Measurements from ENCODE around the gene NR4A1.

NR4A1 gene

DNA sequence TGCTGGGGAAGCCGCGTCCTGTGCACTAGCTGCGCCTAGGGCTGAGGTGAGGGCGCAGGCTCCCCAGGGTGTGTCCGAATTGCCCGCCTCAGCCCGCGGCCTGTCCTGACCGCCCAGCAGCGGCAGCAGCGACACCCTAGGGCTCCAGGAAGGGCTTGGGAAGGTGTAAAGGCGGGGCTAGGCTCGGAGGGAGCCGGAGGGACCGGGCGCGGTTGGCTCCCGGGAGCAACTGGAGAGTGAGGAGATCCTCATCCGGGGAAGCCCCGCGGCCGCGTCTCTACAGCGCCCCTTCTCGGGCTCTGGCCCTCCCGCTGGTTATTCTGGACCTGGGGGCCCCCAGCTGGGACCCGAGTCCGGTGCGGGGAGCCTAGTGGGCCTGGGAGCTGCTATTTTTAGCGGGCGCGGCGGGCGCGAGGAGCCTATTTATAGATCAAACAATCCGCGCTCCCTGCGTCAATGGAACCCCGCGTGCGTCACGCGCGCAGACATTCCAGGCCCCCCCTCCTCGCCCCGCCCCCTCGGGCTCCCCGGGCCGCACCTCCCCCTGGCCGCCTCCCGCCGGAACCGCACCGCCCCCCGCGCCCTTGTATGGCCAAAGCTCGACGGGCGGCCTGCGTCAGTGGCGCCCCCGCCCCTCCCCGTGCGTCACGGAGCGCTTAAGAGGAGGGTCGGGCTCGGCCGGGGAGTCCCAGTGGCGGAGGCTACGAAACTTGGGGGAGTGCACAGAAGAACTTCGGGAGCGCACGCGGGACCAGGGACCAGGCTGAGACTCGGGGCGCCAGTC lies at the start of gene NR4A1:
NR4A1 (plus strand) TSS at position 685 of the 784 bp plus-strand sequence. CDS start 2,887 bp downstream, outside the sequence.
- DNase-seq, result peak; percentile 94

DNA sequence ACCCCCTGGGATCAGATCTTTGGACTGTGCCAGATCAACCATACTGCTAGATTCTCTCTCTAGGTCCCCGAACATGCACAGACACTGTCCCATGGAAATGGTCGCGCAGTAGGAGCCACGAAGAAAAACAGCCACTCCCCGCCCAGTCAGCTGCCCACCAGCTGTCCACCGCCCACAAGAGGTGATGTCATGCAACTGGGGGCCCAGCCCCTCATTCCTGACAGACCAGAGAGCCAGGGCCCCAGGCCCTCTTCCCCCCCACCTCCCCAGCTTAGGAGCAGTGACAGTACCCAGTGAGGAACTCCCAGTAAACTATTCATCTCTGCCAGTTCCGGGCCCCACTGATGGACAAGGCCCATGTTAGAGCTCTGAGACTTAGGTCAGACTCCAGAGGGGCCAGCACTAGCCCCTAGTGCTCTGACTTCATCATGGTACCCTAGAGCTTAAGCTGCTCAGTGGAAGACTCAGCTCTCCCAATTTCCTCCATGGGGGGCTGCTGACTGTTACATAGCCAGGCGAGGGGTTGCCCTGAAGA lies 48.2 kb upstream of the NR4A1 start:
- no peak for DNase-seq

DNA sequence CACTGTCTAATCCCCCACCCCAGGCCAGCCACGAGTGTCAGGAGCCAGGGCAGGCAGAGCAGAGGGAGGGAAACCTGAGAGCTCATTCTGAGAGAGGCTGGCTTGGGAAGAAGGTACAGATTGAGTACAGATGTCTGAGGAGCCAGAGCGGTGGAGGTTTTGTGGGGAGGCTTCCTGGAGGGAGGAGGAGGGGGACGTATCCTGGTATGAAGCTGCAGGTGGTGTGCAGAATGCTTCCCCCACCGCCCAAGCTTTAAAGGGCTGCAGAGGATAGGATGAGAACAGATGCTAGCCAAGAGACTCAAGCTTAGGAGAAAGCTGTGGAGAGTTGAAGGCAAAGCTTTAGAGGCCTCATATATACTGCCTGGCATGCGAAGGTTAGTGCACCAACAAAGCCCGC lies 47.7 kb upstream of the NR4A1 start:
- no peak for DNase-seq

DNA sequence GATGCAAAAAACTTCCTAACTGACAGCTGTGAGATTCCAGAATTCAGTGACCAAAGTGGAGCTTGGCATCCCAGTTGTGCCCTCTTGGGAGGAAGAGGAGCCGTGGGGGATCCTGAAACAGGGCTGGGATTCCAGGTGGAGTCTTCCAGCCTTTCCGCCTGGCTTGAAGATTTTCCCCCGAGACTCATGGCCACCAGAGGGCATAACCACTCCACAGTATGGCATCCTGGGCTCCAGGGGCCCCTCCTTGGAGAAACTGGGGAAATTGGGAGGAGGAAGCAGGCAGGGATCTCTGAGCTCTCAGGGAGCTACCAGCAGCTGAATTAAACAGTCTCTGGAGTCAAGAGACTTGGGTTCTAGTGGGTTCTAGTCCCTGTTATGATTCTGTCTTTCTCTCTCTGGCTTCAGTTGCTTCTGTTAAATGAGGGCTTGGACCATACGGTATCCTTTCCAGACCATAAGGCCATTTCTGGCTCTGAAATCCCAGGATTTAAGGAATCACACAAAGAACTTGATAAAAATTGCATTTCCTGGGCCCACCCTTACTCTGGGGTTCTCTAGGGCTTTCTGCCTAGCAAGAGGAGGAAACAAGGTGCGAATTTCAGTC lies 47.1 kb upstream of the NR4A1 start:
- DNase-seq, result peak; percentile 47

DNA sequence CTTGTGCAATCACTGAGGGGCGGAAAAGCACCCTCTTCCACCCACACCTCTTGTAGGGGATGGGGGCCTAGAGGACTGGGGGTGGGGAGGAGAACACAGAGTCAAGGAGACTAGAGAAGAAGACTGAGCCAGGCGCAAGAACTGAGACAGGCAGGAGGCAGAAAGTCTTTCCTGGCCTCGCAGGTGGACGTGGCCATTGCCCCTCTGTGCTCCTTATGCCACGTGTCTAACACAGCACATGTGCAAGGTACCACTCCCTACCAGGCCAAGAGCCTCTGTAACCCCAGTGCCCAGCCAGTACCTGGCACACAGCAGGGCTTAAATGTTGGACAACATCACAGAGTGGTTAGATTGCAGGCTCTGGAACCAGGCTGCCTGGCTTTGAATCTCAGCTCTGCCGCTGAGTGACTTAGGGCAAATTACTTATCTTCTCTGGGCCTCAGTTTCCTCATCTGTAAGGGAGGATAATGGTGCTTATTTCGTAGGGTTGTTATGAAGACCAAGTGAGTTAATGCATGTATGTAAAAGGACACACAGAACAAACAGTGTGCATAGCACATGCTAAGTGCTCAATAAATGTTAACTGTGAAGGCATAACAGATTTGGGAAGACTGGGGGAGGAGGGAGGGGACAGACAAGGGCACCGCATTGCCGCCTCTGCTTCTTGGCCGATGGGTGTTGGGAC lies 45.9 kb upstream of the NR4A1 start:
- DNase-seq, result no peak

DNA sequence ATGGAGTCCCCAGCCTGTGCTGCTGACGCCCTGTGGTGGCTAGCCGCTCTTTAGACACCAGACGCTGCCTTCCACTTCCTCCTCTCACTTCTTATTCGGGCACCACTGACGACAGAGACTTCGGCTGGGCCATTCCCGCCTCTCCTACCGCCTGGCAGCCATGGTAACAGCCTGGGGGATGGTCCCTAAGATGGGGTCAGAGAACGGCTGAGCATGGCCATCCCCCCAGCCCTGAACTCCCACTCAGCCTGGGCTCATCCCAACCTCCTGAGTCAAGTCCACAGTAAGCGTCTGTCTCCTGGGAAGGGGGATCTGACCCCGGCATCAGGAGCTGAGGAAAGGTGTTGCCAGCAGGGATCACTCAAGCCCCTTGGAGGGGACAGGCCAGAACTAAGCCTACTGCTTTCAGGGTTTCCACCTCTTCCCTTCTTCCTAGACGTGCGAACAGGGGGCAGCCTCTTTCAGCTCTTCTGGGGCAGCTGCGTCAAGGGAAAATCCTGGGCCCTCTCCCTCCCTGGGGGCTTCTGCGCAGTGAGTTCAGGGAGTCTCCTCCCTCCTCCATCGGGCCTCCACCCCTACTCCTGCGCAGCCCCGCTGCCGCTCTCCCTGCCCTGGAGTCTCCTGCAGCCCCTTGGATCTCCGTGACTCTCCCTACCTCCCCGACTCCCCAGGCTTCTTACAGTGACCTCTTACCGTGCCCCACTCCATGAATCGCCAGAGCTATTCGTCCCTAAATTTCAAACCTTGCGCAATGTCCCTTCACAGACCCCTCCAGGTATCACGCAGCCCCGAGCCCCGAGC lies 45.1 kb upstream of the NR4A1 start:
- DNase-seq, result no peak

DNA sequence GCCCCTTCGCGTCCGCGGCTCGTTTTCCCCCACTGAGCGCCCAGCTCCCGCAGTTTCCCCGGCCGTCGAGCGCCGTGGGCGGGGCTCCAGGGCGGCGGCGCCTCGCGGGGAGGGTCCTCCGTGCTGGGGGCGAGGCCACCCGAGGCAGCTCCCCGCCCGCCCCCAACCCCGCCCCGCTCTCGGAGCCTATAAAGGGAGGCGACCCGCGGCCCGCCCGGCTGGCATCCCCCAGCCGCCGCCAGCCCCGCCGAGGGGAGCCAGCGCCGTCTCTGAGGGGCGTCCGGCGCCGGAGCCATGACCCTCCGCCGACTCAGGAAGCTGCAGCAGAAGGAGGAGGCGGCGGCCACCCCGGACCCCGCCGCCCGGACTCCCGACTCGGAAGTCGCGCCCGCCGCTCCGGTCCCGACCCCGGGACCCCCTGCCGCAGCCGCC lies 44.5 kb upstream of the NR4A1 start, which contains the start of gene TAMALIN:
TAMALIN (plus strand) TSS at position 221 of the 432 bp plus-strand sequence; CDS start at position 295, 74 bp downstream.
- no peak for DNase-seq

DNA sequence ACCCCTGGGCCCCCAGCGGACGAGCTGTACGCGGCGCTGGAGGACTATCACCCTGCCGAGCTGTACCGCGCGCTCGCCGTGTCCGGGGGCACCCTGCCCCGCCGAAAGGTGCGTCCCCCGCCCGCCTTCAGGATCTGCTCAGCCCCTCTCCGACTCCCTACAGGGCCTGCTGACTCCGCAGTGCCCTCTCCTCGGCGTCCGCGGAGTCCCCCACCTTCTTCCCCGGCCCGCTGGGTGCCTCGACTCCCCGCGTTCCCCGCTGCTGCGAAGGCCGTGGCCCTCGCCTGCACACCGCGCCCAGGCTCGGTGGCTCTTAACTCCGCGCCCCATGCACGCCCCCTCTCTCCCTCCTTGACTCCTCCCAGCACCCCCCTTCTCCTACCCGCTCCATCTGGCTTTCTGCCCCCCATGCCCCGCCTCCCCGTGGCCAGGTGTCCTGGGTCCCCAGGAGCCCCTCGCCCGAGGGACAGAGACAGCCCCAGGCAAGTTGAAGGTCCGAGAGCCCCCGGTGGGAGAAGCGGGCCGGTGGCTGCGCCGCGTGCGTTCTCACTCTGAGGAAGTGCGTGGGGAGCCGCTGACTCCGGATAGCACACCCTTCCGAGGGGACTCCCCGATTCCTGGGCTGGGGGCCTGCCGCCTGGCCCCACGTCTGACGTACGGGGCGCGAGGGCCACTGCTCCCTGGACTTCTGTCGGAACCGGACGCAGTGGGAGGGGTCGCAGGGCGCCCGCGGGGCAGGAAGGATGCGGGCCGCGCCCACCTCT lies 43.9 kb upstream of the NR4A1 start:
- DNase-seq, result no peak

DNA sequence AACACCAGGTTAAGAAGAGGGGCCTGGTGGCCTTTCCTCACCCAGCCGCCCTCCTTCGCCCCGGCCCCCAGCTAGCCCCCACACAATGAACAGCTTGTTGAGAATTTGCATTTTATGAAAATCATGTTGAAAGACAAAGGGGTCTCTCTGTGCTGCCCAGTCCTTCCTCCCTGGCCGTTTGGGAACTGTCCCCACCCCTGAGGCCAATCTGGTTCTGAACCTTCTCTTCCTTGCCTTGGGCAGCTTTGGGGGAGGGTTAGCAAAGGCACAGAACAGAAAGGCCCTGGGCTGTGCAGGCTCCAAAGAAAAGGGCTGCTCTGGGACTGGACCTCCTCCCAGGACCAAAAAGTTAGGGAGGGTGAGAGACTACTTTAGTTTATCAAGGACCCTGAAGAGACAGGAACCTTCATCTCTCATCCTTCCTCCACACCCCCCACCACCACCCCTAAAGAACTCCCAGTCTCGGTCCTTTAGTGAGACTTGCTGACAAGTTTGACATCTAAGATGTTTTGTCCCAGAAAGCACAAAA lies 43.2 kb upstream of the NR4A1 start:
- no peak for DNase-seq

DNA sequence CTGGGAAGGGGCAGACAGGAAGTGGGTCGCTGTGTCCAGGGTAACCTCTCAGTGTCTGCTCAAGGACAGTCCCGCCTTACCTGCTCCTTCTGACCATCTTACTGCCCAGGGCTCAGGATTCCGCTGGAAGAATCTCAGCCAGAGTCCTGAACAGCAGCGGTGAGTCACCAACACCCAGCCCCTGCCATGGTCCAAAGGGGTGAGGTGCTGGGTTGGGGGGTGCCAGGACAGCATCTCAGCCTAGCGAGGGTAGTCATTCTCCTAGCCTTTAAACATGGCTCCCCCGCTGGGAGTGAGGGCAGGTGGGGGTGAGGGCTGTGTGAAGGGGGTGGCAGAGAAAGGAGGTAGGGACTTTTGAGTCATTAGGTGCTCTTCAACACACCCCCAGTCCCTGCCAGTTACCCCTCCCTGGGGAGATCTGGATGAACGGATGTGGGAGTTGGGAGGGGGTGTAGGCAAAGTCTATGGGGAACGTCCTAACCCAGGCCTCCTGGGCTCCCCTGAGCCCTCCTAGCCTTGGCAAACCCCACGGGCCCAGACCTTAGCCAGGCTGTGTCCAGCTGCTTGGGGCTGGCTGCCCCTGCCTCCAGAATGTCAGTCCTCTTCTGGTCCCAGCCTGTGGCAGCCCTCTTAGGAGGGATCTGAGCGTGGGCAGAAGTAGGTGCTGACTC lies 42.0 kb upstream of the NR4A1 start:
- no peak for DNase-seq

DNA sequence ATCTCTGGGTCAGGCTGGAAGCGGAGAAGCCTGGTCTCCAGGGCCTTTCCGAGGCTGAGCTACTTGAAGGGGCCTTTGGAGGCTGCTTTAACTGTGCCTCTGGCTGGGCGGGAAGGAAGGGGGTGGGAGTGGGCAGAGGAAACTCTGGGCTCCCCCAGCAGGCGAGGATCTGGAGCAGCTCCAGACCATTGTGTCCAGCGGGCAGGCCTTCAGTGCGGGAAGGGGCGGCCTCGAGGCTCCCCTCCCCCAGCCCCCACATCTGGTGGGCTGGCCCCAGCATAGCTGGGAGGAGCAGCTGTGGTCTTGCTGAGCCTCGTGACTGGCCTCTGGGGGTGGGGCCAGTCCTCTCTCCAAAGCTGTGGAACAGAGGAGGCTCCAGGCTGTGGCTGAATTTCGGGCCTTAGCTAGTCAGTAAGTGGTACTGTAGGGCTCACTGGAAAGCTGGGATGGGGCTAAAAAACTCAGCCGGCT lies 41.1 kb upstream of the NR4A1 start:
- peak; percentile 68 for DNase-seq

DNA sequence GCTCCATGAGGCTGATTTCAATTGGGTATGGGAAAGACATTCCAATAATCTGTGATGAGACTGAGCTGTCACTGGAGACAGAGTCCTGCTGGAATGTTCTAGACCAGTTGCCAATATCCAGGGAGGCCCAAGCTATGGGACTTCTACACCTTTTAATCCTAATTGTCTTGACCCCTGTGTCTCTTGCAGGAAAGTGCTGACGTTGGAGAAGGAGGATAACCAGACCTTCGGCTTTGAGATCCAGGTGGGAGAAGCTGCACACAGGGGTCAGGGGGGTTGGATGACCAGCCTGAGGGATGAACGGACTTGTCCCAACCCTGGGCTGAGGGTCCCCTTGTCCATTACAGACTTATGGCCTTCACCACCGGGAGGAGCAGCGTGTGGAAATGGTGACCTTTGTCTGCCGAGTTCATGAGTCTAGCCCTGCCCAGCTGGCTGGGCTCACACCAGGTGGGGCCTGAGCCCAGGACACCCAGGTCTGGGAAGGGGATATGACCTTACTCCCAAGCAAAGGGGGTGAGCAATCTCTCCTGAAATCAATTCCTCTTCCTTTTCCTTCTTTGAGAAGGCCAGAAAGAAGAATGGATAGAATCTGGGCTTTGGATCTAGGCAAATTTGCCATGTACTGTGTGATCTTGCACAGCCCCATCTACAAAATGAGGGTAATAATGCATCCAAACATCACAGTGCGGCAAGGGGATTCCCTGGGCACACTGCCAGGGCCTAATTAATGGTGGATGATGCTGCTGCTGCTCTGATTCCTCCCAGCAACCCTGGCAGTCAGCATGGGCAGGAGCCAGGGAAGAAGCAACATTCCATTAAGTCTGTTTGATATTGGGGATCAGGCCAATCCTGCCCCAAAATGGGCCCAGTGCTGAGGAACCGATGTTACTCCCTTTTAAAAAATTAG lies 40.3 kb upstream of the NR4A1 start:
- DNase-seq, result no peak

DNA sequence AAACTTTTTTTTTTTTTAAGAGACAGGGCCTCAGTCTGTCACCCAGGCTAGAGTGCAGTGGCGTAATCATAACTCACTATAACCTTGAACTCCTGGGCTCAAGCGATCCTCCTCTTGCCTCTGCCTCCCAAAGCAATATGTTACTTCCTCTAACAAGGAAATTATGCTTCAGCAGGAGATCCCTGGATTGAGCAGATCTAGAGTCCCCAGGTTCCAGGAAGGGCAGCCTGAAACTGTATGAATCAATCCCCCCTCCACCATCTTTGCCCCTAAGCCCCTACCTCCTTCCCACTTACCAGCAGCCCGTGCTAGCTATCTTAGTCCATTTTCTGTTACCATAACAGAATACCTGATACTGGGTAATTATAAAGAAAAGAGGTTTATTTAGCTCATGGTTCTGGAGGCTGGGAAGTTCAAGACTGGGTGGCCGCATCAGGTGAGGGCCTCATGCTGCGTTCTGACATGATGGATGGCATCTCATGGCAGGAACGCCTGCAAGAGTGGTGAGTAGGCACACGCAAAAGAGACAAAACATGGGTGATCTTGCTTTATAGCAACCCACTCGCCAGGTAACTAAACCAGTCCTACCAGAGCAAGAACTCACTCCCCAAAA lies 39.5 kb upstream of the NR4A1 start:
- no peak for DNase-seq

DNA sequence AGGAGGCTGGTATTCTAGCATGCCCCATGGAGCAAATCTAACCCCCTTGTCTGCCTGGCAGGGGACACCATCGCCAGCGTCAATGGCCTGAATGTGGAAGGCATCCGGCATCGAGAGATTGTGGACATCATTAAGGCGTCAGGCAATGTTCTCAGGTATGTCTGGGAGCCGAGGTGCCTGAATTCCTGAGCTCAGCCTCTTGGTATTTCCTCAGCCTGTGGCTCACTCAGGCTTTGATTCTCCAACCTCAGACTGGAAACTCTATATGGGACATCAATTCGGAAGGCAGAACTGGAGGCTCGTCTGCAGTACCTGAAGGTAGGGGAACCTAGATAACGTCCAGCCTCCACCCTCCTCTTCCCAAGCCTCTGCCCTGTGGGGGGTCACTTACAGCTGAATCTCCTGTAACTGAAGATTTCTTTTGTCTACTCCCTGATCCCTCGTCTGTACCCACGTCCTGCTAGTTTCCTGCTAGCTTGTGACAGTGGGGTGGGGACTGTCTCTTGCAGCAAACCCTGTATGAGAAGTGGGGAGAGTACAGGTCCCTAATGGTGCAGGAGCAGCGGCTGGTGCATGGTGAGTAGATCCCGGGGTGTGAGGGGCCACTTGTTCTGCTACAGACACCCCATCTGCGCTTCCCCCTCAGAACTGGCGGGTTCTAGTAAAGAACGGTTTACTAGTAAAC lies 37.5 kb upstream of the NR4A1 start:
- DNase-seq, result no peak

DNA sequence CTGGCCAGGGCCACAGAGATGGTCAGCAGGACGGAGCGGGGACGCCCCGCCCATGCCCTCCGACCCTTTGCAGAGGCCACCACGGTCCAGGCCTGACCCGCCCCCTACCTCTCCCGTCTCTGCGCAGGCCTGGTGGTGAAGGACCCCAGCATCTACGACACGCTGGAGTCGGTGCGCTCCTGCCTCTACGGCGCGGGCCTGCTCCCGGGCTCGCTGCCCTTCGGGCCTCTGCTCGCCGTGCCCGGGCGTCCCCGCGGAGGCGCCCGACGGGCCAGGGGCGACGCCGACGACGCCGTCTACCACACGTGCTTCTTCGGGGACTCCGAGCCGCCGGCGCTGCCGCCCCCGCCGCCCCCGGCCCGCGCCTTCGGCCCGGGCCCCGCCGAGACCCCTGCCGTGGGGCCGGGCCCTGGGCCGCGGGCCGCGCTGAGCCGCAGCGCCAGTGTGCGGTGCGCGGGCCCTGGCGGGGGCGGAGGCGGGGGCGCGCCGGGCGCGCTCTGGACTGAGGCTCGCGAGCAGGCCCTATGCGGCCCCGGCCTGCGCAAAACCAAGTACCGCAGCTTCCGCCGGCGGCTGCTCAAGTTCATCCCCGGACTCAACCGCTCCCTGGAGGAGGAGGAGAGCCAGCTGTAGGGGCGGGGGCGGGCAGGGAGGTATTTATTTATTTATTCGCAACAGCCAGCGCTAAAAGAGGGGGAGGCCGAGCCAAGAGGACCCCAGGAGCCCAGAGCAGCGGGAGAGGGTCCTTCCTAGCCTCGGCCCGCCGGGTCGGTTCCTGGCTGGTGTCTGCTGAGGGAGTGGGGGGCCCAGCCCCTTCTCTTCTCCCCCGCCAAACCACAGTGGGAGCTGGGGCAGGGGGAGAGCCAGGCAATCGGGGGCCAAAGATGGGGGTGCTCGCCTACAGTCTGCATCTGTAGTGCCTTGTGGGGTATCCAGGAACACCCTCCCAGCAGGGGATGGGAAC lies 36.4 kb upstream of the NR4A1 start:
- no peak for DNase-seq

DNA sequence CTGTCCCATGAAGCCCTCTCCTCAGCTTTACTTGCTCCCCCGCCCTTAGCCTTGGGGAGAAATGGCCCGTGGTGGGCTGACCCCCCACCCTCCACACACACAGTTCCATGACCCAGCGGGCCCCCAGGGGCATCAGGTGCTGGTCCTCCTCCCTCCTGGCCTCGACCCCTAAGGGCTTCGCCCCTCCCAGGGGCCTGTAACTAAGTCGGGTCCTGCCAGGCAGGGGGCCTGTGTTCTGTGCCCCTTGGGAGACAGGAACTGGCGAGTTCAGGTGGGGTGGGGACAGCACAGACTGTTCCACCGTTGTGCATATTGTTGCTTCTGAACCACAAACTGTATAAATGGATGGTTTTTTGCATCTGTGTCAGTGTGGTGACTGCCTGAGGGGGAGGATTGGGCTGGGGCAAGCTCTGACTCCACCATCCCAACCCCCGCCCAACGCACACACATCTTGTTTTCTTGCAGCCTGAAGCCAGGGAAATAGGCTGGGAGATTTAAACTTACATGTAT lies 35.7 kb upstream of the NR4A1 start:
- DNase-seq, result no peak

DNA sequence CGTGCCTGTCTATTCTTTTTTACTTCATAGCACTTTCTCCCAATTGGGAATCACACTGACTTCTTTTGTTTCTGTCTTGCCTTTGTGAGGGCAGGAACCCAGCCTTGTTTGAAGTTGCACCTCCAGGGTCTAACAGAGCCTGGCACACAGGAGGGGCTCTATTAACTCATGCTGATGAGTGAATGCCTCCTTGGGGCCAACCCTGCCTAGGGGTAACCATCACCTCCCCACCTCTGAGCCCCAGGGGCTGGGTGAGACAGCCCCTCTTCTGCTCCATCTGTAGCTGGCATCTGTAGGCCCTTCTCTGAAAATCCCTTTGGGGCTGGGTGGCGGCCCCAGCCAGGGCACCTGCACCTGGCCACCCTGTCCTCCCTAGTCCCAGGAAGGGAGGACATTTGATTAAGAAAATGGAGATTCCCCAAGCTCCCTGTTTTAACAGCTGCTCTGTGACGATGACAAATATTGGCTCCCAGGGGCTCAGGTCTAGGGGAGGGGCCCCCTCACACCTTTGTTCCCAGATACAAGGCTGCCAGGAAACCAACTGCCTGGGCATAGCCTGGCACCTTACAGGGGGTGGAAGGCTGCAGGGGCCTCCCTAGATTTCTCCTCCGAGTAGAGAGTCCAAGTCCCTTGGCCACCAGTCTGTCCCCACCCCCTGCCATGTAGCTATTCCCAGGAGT lies 32.7 kb upstream of the NR4A1 start:
- DNase-seq, result no peak

All from HCEC 1CT (cell line).